Endothelial cell of umbilical vein (primary cell): ENCODE measurements around the gene MIB2. TPM values are rescaled to one million over a fixed set of nuclear protein-coding genes. Genes with fewer than 3 reads are reported as not detected.

Experiments used
- BruUV-seq: library from RNA; stranded (reverse); fragments of 400-500 nt; replicated peaks from 2 replicates; lab custom pipeline; 2021; lab: Mats Ljungman, UMichigan
- CTCF ChIA-PET: fragments of 300-600, 350-600 bp; sonication (Branson Sonifier 250); formaldehyde crosslinking; loops from one replicate; lab custom pipeline; 2021; ENCODE audit warnings: antibody characterized with exemption, inconsistent platforms; lab: Charles Lee
- POLR2A ChIA-PET: fragments of 300-600, 350-600 bp; sonication (Branson Sonifier 250); formaldehyde crosslinking; loops from one replicate; lab custom pipeline; 2021; ENCODE audit warnings: antibody characterized with exemption, inconsistent platforms; lab: Charles Lee
- DNase-seq: peaks from one replicate; pipeline ENCODE4 v3.0.0-alpha.2; 2011; ENCODE audit warnings: low read depth, low spot score
- FAIRE-seq: peaks from 2 replicates; lab custom pipeline; 2011; peaks lifted over from hg19 to GRCh38; lab: Jason Lieb, UNC
- H2AFZ ChIP-seq: 2 replicates; pipeline ENCODE4 v1.6.0; 2012; ENCODE audit warnings: low read depth, low read length, control low read depth, inconsistent platforms
- H3K27ac ChIP-seq: 2 replicates; pipeline ENCODE4 v1.5.1; 2011; ENCODE audit warnings: low read depth, mild to moderate bottlenecking, control low read depth, low read length, moderate library complexity; ENCODE audit not compliant: insufficient read depth
- H3K27me3 ChIP-seq, 2 experiments: 2 replicates each; pipeline versions ENCODE4 v1.6.0 to v1.6.1; 2011; ENCODE audit warnings: low read length in 2 of 2, mixed read lengths in 1 of 2; ENCODE audit not compliant: control insufficient read depth in 2 of 2, insufficient read depth in 2 of 2
- H3K36me3 ChIP-seq, 2 experiments: 2 replicates in 1 of 2; 3 replicates in 1 of 2; pipeline ENCODE4 v1.5.1; 2011; ENCODE audit warnings: low read length in 2 of 2, mild to moderate bottlenecking in 1 of 2, moderate library complexity in 1 of 2; ENCODE audit not compliant: control insufficient read depth in 2 of 2, insufficient read depth in 2 of 2; ENCODE audit errors: extremely low read depth in 1 of 2
- H3K4me1 ChIP-seq: 3 replicates; pipeline ENCODE4 v1.5.1; 2011; ENCODE audit warnings: mild to moderate bottlenecking, low read length; ENCODE audit not compliant: control insufficient read depth, insufficient read depth; ENCODE audit errors: extremely low read depth
- H3K4me2 ChIP-seq: 2 replicates; pipeline ENCODE4 v1.6.1; 2011; ENCODE audit warnings: low read length, control low read depth, mixed read lengths; ENCODE audit not compliant: insufficient read depth
- H3K4me3 ChIP-seq, 3 experiments: fragments of 200-600 bp in 1 of 3; sonication (generic), shearing (Covaris generic) in 1 of 3; replicated peaks in 1 of 3; 2 replicates each; pipeline ENCODE4 v1.5.1; 2011 to 2016; ENCODE audit warnings: control low read depth in 3 of 3, low read length in 3 of 3, mild to moderate bottlenecking in 2 of 3, inconsistent platforms in 1 of 3, low read depth in 1 of 3, moderate library complexity in 1 of 3; ENCODE audit not compliant: insufficient read depth in 1 of 3
- H3K79me2 ChIP-seq: 2 replicates; pipeline ENCODE4 v1.6.0; 2012; ENCODE audit warnings: low read length, inconsistent platforms; ENCODE audit not compliant: control insufficient read depth, insufficient read depth
- H3K9ac ChIP-seq: replicated peaks from 2 replicates; pipeline ENCODE3; 2011; ENCODE audit warnings: low read length, control low read depth; ENCODE audit not compliant: insufficient read depth; ENCODE audit errors: extremely low read depth
- H3K9me1 ChIP-seq: replicated peaks from 3 replicates; pipeline ENCODE4 v1.6.0; 2011; ENCODE audit warnings: mild to moderate bottlenecking, low read length; ENCODE audit not compliant: control insufficient read depth, insufficient read depth; ENCODE audit errors: extremely low read depth
- H3K9me3 ChIP-seq: replicated peaks from 2 replicates; pipeline ENCODE4 v1.5.1; 2012; ENCODE audit warnings: low read length, inconsistent platforms; ENCODE audit not compliant: control insufficient read depth, insufficient read depth
- H4K20me1 ChIP-seq: replicated peaks from 2 replicates; pipeline ENCODE3; 2011; ENCODE audit warnings: mild to moderate bottlenecking, low read length; ENCODE audit not compliant: control insufficient read depth, insufficient read depth; ENCODE audit errors: extremely low read depth
- EZH2 ChIP-seq: IDR thresholded peaks from 2 replicates; pipeline ENCODE4 v1.6.1; 2012; ENCODE audit warnings: borderline replicate concordance, low read depth, mild to moderate bottlenecking, moderate library complexity, low read length, inconsistent platforms; ENCODE audit not compliant: severe bottlenecking
- FOS ChIP-seq: IDR thresholded peaks from 2 replicates; pipeline ENCODE4 v1.6.1; 2011; ENCODE audit warnings: mild to moderate bottlenecking, low read length, moderate library complexity, borderline replicate concordance; ENCODE audit not compliant: insufficient read depth
- JUN ChIP-seq: IDR thresholded peaks from 2 replicates; pipeline ENCODE4 v1.6.1; 2011; ENCODE audit warnings: borderline replicate concordance, low read depth; ENCODE audit not compliant: insufficient read length, insufficient read depth
- MYC ChIP-seq: IDR thresholded peaks from one replicate; pipeline ENCODE4 v1.6.1; 2011; ENCODE audit warnings: mild to moderate bottlenecking, low read depth, low read length
- POLR2A ChIP-seq: IDR thresholded peaks from 2 replicates; pipeline ENCODE4 v1.6.1; 2012; ENCODE audit warnings: low read depth, mild to moderate bottlenecking, control low read depth, low read length
- POLR2AphosphoS5 ChIP-seq: IDR thresholded peaks from 2 replicates; pipeline ENCODE4 v1.6.1; 2012; ENCODE audit warnings: low read depth, mild to moderate bottlenecking, control low read depth, low read length, moderate library complexity; ENCODE audit not compliant: insufficient read depth
- dilution Hi-C: fragments of 300-500 bp; cut with MboI; formaldehyde crosslinking; loops from one replicate; pipeline ENCODE4 v1.15.0; 2019; ENCODE audit warnings: low sequenced_read_pairs; ENCODE audit not compliant: extremely low pct_ligation_motif_present
- intact Hi-C: fragments of 100-400 bp; cut with micrococcal nuclease; formaldehyde crosslinking; loops from one replicate; pipeline ENCODE4 v1.10.0; 2022
- polyA plus RNA-seq, 4 experiments: library from polyadenylated mRNA; depleted of rRNA in 3 of 4; stranded (reverse) in 3 of 4; unstranded in 1 of 4; fragments of >200 nt; gene quantifications; 2 replicates each; pipeline versions ENCODE4 v1.2.1 to v1.2.3, GENCODE V29; 2011 to 2012; ENCODE audit warnings: missing spikeins in 1 of 4
- total RNA-seq: library from RNA; stranded (reverse); gene quantifications from 2 replicates; pipeline ENCODE4 v1.2.3, GENCODE V29; 2021

MIB2 gene
- total and polyA plus RNA-seq, 2 donors (not counting 3 experiments of a cell fraction or from before 2014, with no cell fraction given), result 25.9 to 45.0 TPM

GRCh38 chr1:1574721-1575537, 40.4 kb upstream of the MIB2 start, which contains the start of gene SSU72:
TSS of gene SSU72 (minus strand) at chr1:1574863. CDS start at chr1:1574557, 306 bp downstream.
- ChIA-PET CTCF (no interaction called here), POLR2A (no interaction called here)
- Histone ChIP-seq H2AFZ (peak within 1 kb of the TSS; percentile 80), H3K79me2 (peaks cover 44% of the 10 kb centered on the region), H3K9me1 (no peaks in the 10 kb centered on the region), H3K4me1 (peaks cover 12% of the 10 kb centered on the region), H3K36me3 (no peaks in the 10 kb centered on the region), H3K4me2 (peak within 1 kb of the TSS; percentile 98), H3K4me3 (peak within 1 kb of the TSS; percentile 52 to 97 (median 75)), H4K20me1 (no peaks in the 10 kb centered on the region), H3K27me3 (no peaks in the 10 kb centered on the region), H3K9me3 (no peaks in the 10 kb centered on the region), H3K27ac (peak within 1 kb of the TSS; percentile 95), H3K9ac (peak within 1 kb of the TSS; percentile 86)
- TF ChIP-seq JUN, result no peak
- peak; percentile 93 for TF ChIP-seq POLR2A
- peak; percentile 97 for TF ChIP-seq POLR2AphosphoS5
- DNase-seq, result peak; percentile 88
- dilution Hi-C loops, result no loop called here
- TSS peak; percentile 97 for BruUV-seq
- intact Hi-C loops, result loop anchor here (1.0 to 2.0 kb wide), 2 partner anchors 40 to 62 kb away; partner anchors contain the start of genes ATAD3A and MIB2
- peak; percentile 61 for FAIRE-seq

- Histone ChIP-seq H3K9me1 (no peaks in the 10 kb centered on the region), H2AFZ (no peak overlapping the region), H3K36me3 (no peaks in the 10 kb centered on the region), H3K4me2 (no peak overlapping the region), H3K9me3 (no peaks in the 10 kb centered on the region), H3K4me3 (no peak overlapping the region), H3K4me1 (peaks cover 12% of the 10 kb centered on the region), H3K27me3 (peaks cover under 1 to 1% of the 10 kb centered on the region in 2 experiments), H3K27ac (no peak overlapping the region), H4K20me1 (no peaks in the 10 kb centered on the region), H3K79me2 (peaks cover 19% of the 10 kb centered on the region), H3K9ac (no peak overlapping the region)
- no TSS peak for BruUV-seq
- intact Hi-C loops, result no loop called here
- no peak for FAIRE-seq
- no peak for TF ChIP-seq EZH2
- TF ChIP-seq FOS, result no peak
- TF ChIP-seq MYC, result no peak
- POLR2A ChIA-PET, result no interaction called here
- CTCF ChIA-PET, result interaction anchor here (1.6 to 1.9 kb wide), 3 partner anchors 9 to 36 kb away, joined by 5 to 6 read pairs (median 6); no protein-coding TSS in a partner anchor
- dilution Hi-C loops, result no loop called here
- DNase-seq, result no peak
Observed at GRCh38 chr1:1577367-1578011, 37.8 kb upstream of the MIB2 start.
